Epithelial cell of alveolus of lung (primary cell): ENCODE results near the gene ENG. TPM values are rescaled to one million over a fixed set of nuclear protein-coding genes. Genes with fewer than 3 reads are reported as not detected.

ENCODE experiments used
- total RNA-seq: library from RNA; depleted of rRNA; stranded (reverse); fragments of >200 nt; gene quantifications from 2 replicates; pipeline ENCODE4 v1.2.1, GENCODE V29; 2015

ENG gene
- total RNA-seq: 52.9 and 72.1 TPM in 2 replicates

DNA sequence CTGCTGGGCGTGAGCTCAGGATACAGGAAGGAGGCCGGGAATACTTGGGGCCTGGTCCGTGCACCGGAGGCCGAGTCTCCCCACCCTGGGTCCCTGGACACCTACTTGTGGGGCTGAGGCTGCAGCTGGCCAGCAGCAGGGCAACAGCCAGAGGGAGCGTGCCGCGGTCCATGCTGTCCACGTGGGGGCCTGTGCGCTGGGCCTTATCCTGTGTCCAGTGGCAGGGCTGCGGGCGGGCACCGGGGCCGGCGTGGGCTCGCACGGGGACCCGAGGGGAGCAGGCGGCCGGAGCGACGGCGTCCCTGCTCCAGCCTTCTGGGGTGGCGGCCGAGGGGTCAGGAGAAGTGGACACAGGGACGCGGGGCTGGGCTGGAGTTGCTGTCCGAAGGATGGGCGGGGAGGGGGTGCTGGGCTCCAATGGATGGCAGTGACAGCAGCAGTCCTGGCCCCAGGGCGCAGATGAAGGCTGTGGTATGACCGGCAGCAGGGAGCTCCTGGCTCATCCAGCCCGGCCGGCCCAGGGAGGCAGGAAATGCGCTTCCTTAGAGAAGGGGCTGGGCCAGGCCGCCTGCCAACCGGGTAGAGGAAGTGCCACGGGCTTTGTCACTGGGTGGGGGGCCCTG lies at the start of gene ENG:
Gene ENG (minus strand): TSS at position 475 of the 623 bp plus-strand sequence. CDS start 303 bp downstream, at position 172.

DNA sequence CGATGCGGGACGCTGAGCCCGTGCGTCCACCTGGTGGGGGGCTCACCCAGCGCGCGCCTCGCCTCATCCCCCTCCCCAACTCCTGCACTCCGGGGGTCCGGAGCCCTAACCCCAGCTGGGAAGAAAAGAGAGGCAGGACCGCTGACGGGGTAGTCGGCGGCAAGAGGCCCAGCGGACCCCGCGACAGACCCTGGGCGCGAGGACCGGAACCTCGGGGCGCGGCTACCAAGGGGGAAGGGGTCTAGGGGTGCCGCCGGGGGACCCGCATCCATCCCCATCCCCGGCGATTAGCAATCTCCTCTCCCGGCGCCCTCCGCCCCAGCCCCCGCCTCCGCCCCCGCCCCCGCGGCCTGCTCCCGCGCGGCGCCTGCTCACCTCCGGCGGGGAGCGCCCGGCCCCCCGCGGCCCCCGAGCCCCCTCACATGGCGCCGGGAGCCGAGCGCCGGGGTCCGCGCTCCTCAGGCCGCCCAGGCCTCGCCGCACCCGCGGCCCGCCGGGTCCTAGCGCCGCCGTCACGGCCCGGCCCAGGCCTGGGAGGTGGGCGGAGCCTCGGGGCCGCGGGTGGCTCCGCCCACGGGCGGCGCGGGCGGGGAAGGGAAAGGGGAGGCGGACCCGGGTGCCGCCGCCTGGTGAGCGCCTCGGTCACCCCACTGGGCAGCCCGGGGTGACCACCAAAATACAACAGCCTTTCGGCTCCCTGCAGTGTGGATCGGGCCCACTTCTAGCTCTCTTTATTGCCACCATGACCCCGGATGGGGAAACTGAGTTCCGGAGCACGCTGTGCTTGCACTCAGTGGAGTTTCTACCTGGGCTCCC lies 44.9 kb upstream of the ENG start, which contains the start of gene ST6GALNAC6:
Gene ST6GALNAC6 (minus strand): TSS at position 476 of the 816 bp plus-strand sequence. CDS start 1,622 bp downstream, outside the sequence.

DNA sequence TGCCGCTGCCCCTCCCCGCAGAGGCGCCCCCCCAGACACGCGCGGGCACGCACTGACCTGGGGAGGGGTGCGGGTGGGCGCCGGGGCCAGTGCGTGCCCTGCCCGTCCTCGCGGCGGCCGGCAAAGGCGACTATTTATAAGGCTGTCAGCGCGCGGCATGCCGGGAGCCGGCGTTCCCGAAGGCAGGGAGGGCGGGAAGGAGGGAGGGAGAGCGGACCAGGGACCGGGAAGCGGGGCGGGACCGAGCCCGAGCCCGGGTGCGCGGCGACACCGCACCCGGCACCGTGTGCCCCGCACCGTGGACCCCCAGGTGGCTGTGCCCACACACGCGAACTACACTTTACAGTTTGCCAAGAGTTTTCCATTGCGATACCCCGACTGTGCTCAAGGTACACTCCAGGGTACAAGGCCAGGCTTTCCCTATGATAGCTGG lies 23.1 kb upstream of the ENG start, which contains the start of gene AK1:
Gene AK1 (minus strand): TSS at position 110 of the 433 bp plus-strand sequence. CDS start 3,058 bp downstream, outside the sequence.

DNA sequence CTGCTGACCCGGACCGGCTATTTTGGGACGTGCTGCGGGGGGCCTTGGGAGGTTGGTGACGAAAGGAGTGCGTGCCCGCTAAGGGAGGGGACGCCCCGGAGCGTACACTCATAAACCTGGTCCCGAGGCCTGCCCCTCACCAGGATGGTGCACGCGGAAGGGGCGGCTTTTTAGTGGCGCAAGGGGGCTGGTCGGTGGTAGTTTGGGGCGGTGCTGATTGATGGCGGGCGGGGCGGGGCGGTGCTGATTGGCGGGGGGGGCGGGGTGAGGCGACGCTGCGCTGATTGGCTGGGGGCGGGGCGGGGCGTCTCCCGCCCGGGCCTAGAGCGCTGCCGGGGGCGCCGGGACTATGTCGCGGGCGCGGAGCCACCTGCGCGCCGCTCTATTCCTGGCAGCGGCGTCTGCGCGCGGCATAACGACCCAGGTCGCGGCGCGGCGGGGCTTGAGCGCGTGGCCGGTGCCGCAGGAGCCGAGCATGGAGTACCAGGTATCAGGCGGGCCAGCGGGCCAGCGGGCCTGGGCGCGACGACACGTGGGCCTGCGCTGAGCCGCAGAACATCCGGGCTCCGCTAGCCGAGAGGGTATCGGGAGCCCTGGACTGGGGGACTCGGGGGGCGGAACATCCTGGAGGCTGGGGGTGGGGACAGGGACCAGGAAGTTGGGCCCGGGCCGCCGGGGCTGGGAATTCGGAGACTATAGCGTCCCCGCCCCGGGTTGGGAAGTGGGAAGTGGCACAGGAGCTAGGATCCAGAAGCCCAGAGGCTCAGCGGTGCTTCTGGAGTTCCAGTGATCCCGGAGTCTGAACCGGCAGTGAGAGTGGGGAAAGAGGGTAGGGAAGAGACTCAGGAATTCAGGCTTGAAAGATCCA lies 51.6 kb downstream of the ENG start, which contains the start of gene FPGS:
Gene FPGS (plus strand): TSS at position 307 of the 868 bp plus-strand sequence. CDS start 43 bp downstream, at position 350.

DNA sequence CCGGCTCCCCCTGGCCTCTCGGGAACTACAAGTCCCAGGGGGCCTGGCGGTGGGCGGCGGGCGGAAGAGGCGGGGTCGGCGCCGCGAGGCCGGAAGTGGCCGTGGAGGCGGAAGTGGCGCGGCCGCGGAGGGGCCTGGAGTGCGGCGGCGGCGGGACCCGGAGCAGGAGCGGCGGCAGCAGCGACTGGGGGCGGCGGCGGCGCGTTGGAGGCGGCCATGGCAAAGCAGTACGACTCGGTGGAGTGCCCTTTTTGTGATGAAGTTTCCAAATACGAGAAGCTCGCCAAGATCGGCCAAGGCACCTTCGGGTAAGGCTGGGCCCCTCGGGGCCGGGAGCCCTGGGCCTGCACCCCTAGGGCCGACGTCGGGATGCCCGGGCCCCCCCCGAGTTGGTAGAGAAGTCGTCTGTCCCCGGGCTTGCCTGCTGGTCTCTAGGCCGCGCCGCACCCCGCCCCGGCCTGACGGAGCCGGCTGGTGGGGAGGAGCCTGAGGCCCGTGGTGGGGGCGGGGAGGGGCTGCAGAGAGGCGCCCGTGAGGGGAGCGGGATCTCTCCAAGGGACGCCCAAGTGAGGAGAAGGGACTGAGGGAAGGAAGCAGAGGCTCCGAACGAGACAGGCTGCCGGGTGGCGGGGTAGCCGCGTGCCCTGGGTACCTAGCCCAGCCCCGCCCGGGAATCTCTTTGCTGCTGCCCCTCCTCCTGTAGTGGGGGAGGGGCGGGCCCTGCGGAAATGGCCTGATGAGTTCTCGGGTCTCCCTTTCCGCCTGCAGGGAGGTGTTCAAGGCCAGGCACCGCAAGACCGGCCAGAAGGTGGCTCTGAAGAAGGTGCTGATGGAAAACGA lies 68.3 kb downstream of the ENG start, which contains the start of gene CDK9:
Gene CDK9 (plus strand): TSS at position 102 of the 840 bp plus-strand sequence. CDS start 115 bp downstream, at position 217.

DNA sequence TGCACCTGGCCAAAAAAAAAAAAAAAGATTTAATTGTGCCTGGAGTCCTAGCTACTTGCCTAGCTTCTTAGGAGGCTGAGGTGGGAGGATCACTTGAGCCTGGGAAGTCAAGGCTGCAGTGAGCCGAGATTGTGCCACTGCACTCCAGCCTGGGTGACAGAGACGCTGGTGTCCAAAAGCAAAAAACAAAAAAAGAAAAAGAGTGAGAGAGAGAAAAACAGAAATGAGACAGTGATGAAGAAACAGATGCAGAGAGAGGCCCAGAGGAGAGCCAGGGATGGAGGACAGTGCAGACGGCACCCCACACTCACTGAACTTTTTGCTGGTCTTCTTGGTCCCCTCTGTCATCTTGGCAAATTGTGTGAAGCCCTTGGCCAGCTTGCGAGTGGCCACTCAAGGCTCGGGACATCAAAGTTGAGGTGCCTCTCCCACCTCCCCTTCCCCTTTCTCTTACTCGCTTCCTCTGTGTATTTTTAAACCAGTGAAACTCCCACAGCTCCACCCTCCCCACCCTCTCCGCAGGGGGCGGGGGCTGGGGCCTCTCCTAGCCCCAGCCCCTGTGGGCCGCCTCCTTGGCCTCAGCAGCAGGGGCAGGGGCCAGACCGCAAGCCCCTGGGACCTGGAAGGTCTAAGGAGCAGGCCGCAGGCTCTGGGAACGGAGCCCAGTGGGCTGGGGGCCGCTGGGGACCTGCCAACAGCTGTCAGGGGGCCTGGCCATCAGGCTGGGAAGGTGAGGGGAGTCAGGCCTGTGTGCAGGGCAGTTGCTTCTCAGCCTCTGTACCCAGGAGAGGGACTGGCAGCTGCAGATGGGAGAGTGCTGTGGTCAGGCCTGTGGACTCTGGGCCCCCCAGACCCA lies 76.0 kb downstream of the ENG start, which contains the start of gene SH2D3C:
Gene SH2D3C (minus strand): TSS at position 387 of the 856 bp plus-strand sequence. CDS start 39 bp downstream, at position 348.

Other genes with a start within 250 kb of the ENG start
- 34.9 and 60.6 TPM in 2 replicates for gene STXBP1, start 242.4 kb downstream of the ENG start, total RNA-seq
- gene CFAP157, start 147.7 kb downstream of the ENG start, total RNA-seq: 0.08 TPM in 1 of 2 replicates, not detected in the other
- 15.8 and 34.5 TPM in 2 replicates for gene PTRH1, start 139.0 kb downstream of the ENG start, total RNA-seq
- gene TTC16, start 138.6 kb downstream of the ENG start, total RNA-seq: not detected in 2 replicates
- gene TOR2A, start 119.4 kb downstream of the ENG start, total RNA-seq: 14.0 and 18.3 TPM in 2 replicates
- gene SH2D3C, start 76.0 kb downstream of the ENG start, total RNA-seq: 0.08 and 0.52 TPM in 2 replicates
- 23.0 and 63.2 TPM in 2 replicates for gene CDK9, start 68.6 kb downstream of the ENG start, total RNA-seq
- gene FPGS, start 51.8 kb downstream of the ENG start, total RNA-seq: 57.8 and 78.6 TPM in 2 replicates
- gene AK1, start 23.0 kb upstream of the ENG start, total RNA-seq: 40.1 and 71.8 TPM in 2 replicates
- 66.2 and 92.5 TPM in 2 replicates for gene ST6GALNAC6, start 44.9 kb upstream of the ENG start, total RNA-seq
- 33.8 and 56.2 TPM in 2 replicates for gene ST6GALNAC4, start 62.4 kb upstream of the ENG start, total RNA-seq
- 1.9 and 3.7 TPM in 2 replicates for gene PIP5KL1, start 76.1 kb upstream of the ENG start, total RNA-seq
- gene DPM2, start 83.2 kb upstream of the ENG start, total RNA-seq: 15.3 and 21.7 TPM in 2 replicates
- 5.3 and 6.6 TPM in 2 replicates for gene EEIG1, start 126.3 kb upstream of the ENG start, total RNA-seq
- gene NAIF1, start 212.7 kb upstream of the ENG start, total RNA-seq: 6.6 and 11.5 TPM in 2 replicates
- 14.8 and 15.6 TPM in 2 replicates for gene SLC25A25, start 213.6 kb upstream of the ENG start, total RNA-seq